ENCODE data around the gene DMD.

Gene DMD

GRCh38 chrX:33032700-33033099 is 178.6 kb downstream of the DMD start:
- no peak overlapping the region for H3K4me3 Mint-ChIP-seq
- no peak for DNase-seq
- CTCF ChIA-PET: no interaction called here
- no peaks in the 10 kb centered on the region for H3K9me3 Mint-ChIP-seq
- no peaks in the 10 kb centered on the region for H3K27me3 Mint-ChIP-seq
- H3K4me1 Mint-ChIP-seq: no peaks in the 10 kb centered on the region
- H3K27ac Mint-ChIP-seq: no peak overlapping the region
- no peaks in the 10 kb centered on the region for H3K36me3 Mint-ChIP-seq

DNA sequence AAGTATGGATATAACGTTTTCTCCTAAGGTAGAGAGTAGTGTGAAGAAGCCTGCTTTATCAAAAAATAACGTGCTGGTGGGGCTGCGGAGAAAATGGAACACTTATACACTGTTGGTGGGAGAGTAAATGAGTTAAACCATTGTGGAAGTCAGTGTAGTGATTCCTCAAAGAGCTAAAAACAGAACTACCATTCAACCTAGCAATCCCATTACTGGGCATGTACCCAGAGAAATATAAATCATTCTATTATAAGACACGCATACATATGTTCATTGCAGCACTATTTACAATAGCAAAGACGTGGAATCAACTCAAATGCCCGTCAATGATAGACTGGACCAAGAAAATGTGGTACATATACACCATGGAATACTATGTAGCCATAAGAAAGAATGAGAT is 196.4 kb downstream of the DMD start:
- Mint-ChIP-seq H3K27me3 (no peaks in the 10 kb centered on the region), H3K9me3 (peaks cover 5% of the 10 kb centered on the region), H3K36me3 (no peaks in the 10 kb centered on the region), H3K4me3 (no peak overlapping the region), H3K4me1 (no peaks in the 10 kb centered on the region), H3K27ac (no peak overlapping the region)
- no peak for DNase-seq
- CTCF ChIA-PET: no interaction called here

- H3K9me3 Mint-ChIP-seq: peaks cover 5% of the 10 kb centered on the region
- no peaks in the 10 kb centered on the region for H3K27me3 Mint-ChIP-seq
Measured at GRCh38 chrX:33014086-33014485, 197.3 kb downstream of the DMD start.

DNA sequence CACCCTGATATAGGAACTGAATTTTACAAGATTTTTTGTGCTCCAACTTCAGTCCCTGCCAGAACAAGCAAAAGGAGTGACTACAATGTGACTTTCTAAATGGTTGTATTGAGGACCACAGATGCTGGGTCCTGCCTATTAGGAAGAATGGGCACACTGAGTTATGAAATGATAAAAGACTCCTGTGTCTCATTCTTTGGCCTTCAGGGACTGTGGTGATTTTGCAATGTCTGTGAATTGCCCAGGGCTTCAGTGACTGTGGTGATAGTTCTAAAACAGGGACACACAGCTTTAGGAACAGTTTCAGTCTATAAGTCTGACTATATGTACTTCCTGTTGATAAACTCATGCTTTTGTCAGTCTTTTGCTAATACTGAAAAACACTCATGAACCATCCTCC is 210.2 kb downstream of the DMD start:
- H3K4me1 Mint-ChIP-seq: no peaks in the 10 kb centered on the region
- CTCF ChIA-PET: no interaction called here
- no peak overlapping the region for H3K27ac Mint-ChIP-seq
- DNase-seq: no peak
- H3K27me3 Mint-ChIP-seq: no peaks in the 10 kb centered on the region
- H3K4me3 Mint-ChIP-seq: no peak overlapping the region
- no peaks in the 10 kb centered on the region for H3K36me3 Mint-ChIP-seq
- H3K9me3 Mint-ChIP-seq: no peaks in the 10 kb centered on the region

More at GRCh38 chrX:33014086-33014485, 197.3 kb downstream of the DMD start:
- Mint-ChIP-seq H3K36me3 (no peaks in the 10 kb centered on the region), H3K27ac (no peak overlapping the region), H3K4me3 (no peak overlapping the region), H3K4me1 (no peaks in the 10 kb centered on the region)
- no peak for DNase-seq
- CTCF ChIA-PET: no interaction called here

GRCh38 chrX:32998776-32999175 is 212.6 kb downstream of the DMD start:
- H3K27ac Mint-ChIP-seq: no peak overlapping the region
- DNase-seq: no peak
- no peaks in the 10 kb centered on the region for H3K4me1 Mint-ChIP-seq
- no peak overlapping the region for H3K4me3 Mint-ChIP-seq
- CTCF ChIA-PET: no interaction called here
- no peaks in the 10 kb centered on the region for H3K9me3 Mint-ChIP-seq
- H3K27me3 Mint-ChIP-seq: no peaks in the 10 kb centered on the region
- no peaks in the 10 kb centered on the region for H3K36me3 Mint-ChIP-seq

DNA sequence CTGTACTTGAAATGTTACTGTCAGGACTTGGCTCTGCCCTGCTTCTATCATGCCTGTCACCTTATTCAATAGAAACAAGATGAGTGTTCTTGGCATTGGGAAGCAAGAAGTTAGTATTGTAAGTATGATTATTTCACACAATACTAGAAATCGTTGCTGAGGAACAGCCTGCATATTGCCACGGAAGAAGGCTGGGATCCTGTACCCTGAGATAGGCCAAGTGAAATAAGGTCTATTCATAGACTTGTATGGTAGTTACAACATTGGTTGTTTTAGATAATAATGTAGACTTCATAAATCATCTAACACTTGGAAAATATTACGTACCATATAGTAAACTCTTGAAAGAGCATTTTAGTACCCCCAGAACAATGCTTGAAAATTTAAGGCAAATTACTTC is 215.9 kb downstream of the DMD start:
- Mint-ChIP-seq H3K27ac (no peak overlapping the region), H3K36me3 (no peaks in the 10 kb centered on the region), H3K9me3 (no peaks in the 10 kb centered on the region), H3K4me3 (no peak overlapping the region), H3K4me1 (no peaks in the 10 kb centered on the region), H3K27me3 (no peaks in the 10 kb centered on the region)
- CTCF ChIA-PET: no interaction called here
- DNase-seq: no peak

DNA sequence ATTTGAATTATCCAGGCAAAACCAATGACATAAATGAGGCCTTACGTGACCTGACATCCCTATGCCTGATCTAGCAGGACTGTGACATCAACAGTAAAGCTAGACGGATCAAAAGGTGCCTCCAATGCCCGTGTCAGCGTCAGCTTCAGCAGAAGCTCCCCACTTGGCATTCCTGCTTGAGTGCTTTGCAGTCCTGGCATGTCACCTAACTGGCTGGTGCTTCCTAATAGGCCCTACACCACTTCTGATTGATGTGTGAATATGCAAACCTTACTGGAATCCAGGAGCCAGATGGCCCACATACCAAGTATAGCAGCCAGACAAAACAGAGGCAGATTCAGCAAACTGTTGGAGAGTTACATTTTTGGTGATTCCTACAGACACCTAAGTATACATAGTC is 224.2 kb downstream of the DMD start:
- Mint-ChIP-seq H3K36me3 (no peaks in the 10 kb centered on the region), H3K27ac (no peak overlapping the region), H3K27me3 (no peaks in the 10 kb centered on the region), H3K9me3 (no peaks in the 10 kb centered on the region), H3K4me3 (no peak overlapping the region), H3K4me1 (no peaks in the 10 kb centered on the region)
- CTCF ChIA-PET: no interaction called here
- DNase-seq: no peak

DNA sequence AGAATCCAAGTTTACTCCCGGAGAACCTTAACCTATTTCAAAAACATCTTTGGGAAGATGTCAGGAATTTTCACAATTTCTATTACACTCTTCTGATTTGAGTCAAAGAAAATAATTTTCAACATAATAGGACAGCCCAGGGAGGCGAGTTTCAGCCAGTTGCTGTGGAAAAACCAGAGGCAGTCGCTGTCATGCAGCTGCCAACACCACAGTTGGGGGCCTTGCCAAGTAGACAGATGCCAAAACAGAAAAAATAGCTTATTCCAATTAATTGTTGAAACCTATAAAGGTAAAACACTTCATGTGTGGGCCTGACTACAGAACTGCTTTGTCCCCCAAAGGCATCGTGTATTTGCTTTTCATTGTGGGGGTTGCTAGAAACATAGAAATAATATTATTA is 225.8 kb downstream of the DMD start:
- DNase-seq: no peak
- Mint-ChIP-seq H3K27me3 (no peaks in the 10 kb centered on the region), H3K4me1 (no peaks in the 10 kb centered on the region), H3K9me3 (no peaks in the 10 kb centered on the region), H3K4me3 (no peak overlapping the region), H3K27ac (no peak overlapping the region), H3K36me3 (no peaks in the 10 kb centered on the region)
- CTCF ChIA-PET: no interaction called here

DNA sequence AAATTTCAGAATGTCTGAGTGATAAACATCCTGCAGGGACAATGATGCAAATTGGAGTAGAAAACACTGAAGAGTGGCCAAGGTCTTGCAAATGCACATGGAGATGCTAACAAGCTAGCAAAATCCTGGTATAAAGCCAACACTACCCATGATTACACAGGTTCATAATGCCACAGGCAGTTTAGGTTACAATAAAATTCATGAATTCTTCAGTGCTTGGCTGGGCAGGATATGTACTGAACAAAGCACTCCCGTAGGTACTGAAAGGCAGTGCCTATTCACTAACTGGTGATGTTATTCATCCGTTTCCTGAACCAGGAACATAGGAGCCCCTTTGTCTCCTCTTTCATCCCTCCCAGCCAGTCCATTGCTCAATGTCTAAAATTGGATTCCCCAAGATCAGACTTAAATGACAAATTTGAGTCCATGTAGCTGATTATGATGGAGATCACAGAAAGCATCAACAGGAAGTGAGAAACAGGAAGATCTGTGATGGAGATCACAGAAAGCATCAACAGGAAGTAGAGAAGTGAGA is 244.5 kb downstream of the DMD start:
- H3K9me3 Mint-ChIP-seq: peaks cover 2% of the 10 kb centered on the region
- CTCF ChIA-PET: no interaction called here

GRCh38 chrX:32954125-32954524 is 257.2 kb downstream of the DMD start:
- CTCF ChIA-PET: no interaction called here
- Mint-ChIP-seq H3K9me3 (no peaks in the 10 kb centered on the region), H3K36me3 (no peaks in the 10 kb centered on the region), H3K4me3 (no peak overlapping the region), H3K4me1 (no peaks in the 10 kb centered on the region), H3K27me3 (no peaks in the 10 kb centered on the region), H3K27ac (no peak overlapping the region)
- DNase-seq: no peak

More for the DNA sequence above, 244.5 kb downstream of the DMD start:
- Mint-ChIP-seq H3K27ac (no peak overlapping the region), H3K4me1 (no peaks in the 10 kb centered on the region), H3K4me3 (no peak overlapping the region), H3K27me3 (no peaks in the 10 kb centered on the region), H3K36me3 (no peaks in the 10 kb centered on the region)
- DNase-seq: no peak

DNA sequence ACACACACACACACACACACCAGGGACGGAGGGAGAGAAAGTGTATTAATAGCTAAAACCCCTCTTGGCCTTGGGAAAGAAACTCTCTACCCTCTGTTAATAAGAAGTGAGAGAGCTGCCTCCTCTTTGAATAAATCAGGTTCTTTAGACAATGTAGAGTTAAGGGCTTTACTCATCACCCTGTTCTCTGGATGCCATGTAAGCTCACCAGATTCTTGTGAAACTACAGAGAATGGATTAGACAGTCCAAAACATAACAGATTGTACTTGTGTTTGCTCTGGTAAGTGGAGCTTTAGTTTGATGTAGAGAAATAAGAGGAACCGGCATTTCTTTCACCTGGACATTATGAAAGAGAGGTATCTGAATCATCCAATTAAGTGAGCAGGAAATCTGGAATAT is 263.2 kb downstream of the DMD start:
- Mint-ChIP-seq H3K27ac (no peak overlapping the region), H3K27me3 (no peaks in the 10 kb centered on the region), H3K4me1 (no peaks in the 10 kb centered on the region), H3K9me3 (no peaks in the 10 kb centered on the region), H3K4me3 (no peak overlapping the region), H3K36me3 (no peaks in the 10 kb centered on the region)
- CTCF ChIA-PET: no interaction called here
- DNase-seq: no peak

- Mint-ChIP-seq H3K27me3 (no peaks in the 10 kb centered on the region), H3K27ac (no peak overlapping the region), H3K4me3 (no peak overlapping the region), H3K9me3 (peaks cover 2% of the 10 kb centered on the region), H3K4me1 (no peaks in the 10 kb centered on the region), H3K36me3 (no peaks in the 10 kb centered on the region)
- CTCF ChIA-PET: no interaction called here
- no peak for DNase-seq
Measured at GRCh38 chrX:32937043-32937442, 274.3 kb downstream of the DMD start.

DNA sequence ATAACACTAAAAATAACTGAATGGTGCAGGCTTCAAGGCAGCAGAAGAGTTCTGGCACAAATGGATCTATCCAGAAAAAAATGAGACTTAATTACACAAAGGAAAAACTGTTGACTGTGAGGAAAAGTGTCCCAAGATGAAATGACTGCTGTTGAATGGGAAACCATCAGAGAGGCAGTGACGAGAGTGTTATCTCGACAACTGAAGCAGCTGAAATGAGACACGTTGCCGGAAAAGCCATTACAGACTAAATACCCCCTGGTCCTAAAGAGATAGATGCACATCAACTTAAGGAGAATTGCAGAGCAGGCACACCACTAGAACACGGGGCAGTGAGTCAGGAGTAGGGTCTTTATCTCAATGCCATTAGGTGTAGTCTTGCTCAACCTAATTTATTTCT is 277.8 kb downstream of the DMD start:
- no peaks in the 10 kb centered on the region for H3K4me1 Mint-ChIP-seq
- DNase-seq: no peak
- peaks cover 2% of the 10 kb centered on the region for H3K9me3 Mint-ChIP-seq
- CTCF ChIA-PET: no interaction called here
- H3K36me3 Mint-ChIP-seq: no peaks in the 10 kb centered on the region
- no peaks in the 10 kb centered on the region for H3K27me3 Mint-ChIP-seq
- no peak overlapping the region for H3K27ac Mint-ChIP-seq
- no peak overlapping the region for H3K4me3 Mint-ChIP-seq

DNA sequence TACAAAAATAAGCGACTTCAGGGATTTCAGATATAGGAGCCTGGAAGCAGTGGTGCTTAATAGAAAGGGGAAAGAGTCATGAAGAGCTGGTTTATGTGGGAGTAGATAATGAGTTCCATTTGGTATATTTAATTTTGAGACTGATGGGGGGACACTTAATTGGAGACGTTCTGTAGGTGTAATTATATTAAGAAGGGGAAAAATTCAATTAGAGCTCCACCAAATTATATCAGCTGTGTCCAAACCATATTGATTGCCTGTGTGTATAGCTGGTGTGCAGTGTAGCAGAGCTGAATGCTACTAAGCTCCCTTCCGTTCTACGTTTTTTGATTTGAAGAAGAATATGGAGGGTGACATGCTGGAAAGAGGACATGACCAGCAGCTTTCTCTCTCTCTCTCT is 282.3 kb downstream of the DMD start:
- no peaks in the 10 kb centered on the region for H3K27me3 Mint-ChIP-seq
- H3K4me3 Mint-ChIP-seq: no peak overlapping the region
- H3K36me3 Mint-ChIP-seq: no peaks in the 10 kb centered on the region
- CTCF ChIA-PET: no interaction called here
- H3K4me1 Mint-ChIP-seq: no peaks in the 10 kb centered on the region
- peaks cover 3% of the 10 kb centered on the region for H3K9me3 Mint-ChIP-seq
- H3K27ac Mint-ChIP-seq: no peak overlapping the region
- no peak for DNase-seq

DNA sequence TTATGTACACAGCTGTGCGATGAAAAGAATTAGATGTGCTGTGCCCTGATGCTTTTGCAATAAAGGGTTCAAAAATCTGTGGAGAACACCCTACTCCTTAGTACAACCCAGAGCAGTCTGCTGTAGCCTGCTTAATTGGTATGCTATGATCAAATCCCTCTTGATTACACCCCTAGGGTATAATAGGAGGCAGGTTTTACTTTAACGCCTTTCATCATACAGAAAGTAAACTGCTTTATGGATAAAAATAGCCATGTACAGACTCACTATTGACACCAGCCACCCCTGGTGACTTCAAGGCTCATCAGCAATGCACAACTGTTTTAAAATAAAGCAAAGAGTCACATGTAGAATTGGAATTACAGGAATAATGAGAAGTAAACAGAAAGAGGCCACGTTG is 315.3 kb downstream of the DMD start:
- CTCF ChIA-PET: no interaction called here
- no peak overlapping the region for H3K4me3 Mint-ChIP-seq
- H3K4me1 Mint-ChIP-seq: no peaks in the 10 kb centered on the region
- no peaks in the 10 kb centered on the region for H3K27me3 Mint-ChIP-seq
- H3K9me3 Mint-ChIP-seq: peaks cover 1% of the 10 kb centered on the region
- DNase-seq: no peak
- H3K36me3 Mint-ChIP-seq: no peaks in the 10 kb centered on the region
- H3K27ac Mint-ChIP-seq: no peak overlapping the region

GRCh38 chrX:32894679-32895078 is 316.7 kb downstream of the DMD start:
- H3K27ac Mint-ChIP-seq: no peak overlapping the region
- CTCF ChIA-PET: no interaction called here
- no peak for DNase-seq
- no peaks in the 10 kb centered on the region for H3K4me1 Mint-ChIP-seq
- H3K9me3 Mint-ChIP-seq: peaks cover 1% of the 10 kb centered on the region
- H3K4me3 Mint-ChIP-seq: no peak overlapping the region
- H3K36me3 Mint-ChIP-seq: no peaks in the 10 kb centered on the region
- H3K27me3 Mint-ChIP-seq: no peaks in the 10 kb centered on the region

All from activated naive CD4-positive, alpha-beta T cell treated with anti-CD3 and anti-CD28 coated beads, Interleukin-2, amount 10 ng/mL, durations not matched to agents 7 days and 5 days (primary cell).